HG02571 (cell line): ENCODE results near the gene TMEM178A.

ENCODE experiments used
- ATAC-seq: cut with Tn5 transposase; IDR thresholded peaks from one replicate; pipeline ENCODE4 v1.9.1; 2021; ENCODE audit warnings: mild to moderate bottlenecking, moderate library complexity; ENCODE audit not compliant: unreplicated experiment

Gene TMEM178A

DNA sequence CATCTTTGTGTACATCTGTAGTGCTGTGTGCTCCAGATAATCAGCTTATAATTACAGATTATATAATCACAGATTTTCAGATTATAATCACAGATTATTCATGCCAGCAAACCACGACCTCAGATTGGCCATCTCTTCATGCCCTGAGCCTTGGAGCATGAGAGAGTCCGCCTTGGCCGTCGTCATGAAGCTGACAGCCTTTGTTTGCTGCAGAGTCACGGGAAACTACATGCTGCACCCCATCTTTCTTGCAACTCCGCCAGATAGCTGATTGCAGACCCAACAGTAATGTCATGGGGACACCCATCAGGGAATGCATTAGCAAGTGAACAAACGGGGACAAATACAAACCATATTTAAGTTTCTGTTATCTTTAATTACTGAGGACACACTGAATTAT, 7.3 kb downstream of the TMEM178A start:
- ATAC-seq = no peak

DNA sequence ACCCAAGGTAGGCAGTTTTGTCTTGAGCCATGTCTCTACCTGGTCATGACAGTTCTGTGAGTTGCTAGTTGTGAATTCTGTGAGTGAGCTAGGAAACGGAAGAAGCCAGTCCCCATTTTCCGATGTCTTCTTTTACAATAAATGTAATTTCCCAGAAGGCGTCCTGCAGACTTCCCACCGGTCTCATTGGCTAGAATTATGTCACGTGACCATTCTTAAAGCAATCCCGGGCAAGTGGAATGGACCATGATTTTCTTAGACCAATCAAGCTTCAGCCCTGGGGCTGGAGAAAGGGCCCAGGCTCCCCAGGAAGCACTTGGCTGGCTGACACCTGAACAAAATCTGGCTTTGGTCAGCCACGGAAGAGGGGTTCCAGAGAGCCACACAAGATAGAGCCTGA, 10.6 kb downstream of the TMEM178A start:
- ATAC-seq = no peak

DNA sequence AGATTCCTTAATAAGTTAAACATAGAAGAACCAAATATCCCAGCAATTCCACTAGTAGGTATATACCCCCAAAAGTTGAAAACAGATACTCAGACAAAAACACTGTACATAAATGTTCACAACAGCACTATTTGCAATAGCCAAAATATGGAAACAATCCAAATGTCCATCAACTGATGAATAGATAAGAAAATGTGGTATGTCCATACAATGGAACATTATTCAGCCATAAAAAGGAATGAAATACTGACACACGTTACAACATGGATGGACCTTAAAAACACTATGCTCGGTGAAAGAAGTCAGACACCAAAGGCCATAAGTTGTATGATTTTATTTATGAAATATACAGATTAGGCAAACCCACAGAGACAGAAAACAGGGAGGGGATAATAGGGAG, 12.5 kb downstream of the TMEM178A start:
- no peak for ATAC-seq

DNA sequence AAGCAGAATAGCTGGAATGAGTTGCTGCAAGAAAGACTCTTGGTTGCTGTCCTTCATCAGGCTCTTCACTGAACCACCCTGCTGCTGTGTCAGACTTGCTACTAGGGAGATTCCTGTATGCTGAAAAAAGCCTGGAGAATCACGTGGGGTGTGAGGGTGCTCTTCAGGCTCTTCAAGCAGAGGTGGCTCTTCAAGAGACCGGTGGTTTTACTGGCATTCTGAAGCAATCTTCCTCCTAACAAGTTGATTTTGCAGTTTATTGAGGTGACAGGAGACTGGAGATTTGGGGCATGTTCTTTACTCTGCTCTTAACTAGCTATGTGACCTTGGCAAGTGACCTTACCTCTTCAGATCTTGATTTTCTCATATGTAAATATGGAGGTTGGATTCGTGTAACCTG, 14.1 kb downstream of the TMEM178A start:
- ATAC-seq = no peak

DNA sequence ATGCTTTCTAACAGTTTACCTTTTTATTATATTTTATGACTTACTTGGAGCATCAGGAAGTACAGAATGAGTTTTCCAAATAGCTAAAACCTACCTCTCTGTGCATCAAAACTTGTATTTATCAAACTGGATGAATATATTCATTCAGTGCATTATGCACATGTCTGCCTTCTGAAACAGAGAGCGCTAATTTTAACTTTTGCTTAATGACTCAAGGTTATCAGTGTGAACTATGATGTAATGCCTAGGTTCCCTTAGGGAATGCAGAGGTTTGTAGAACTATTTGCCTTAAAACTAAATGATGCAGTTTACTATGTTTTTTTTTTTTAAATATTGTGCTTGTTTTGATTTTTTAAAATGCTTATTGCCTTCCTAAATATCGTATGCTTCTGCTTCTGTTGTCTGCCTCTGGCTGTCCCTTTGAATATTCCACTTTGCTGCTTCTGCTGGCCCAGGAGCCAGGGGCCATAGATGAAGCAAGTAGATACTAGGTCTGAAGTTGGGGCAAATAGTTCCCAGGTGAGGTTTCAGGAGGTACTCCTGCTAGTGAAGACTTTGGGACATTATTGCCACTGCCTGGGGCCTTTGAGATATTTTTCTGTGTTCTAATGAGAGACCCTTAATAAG, 16.5 kb downstream of the TMEM178A start:
- ATAC-seq = no peak

DNA sequence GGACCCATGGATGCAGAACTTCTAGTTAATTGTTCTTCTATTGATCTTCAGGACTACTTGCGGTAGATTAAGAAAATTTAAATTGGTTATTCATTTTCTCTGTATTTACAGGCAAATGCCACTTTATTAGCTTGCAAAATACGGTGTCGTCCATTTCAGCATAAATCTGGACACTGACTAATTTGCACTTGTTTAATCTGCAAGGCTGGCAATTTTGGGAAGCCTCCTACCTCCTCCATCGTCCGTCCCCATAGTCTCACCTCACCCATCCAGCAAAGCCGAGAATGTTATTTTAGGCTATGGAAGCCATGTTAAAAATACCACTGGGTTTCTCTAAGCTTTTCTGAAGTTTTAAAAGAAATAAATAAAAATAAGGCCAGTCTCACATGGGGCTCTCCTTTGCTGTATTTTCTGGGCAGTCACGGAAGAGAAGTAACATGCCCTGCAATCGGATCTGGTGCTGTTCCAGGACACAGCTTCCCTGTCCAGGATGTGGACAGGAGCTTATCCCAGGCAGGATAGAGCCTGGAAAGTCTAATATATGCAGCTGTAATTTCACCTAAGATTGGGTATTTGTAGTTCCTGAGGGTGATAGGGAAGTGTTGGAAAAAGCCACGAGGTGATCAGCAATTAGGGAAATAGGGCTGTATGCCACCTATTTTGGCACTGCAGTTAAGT, 17.4 kb downstream of the TMEM178A start:
- no peak for ATAC-seq

DNA sequence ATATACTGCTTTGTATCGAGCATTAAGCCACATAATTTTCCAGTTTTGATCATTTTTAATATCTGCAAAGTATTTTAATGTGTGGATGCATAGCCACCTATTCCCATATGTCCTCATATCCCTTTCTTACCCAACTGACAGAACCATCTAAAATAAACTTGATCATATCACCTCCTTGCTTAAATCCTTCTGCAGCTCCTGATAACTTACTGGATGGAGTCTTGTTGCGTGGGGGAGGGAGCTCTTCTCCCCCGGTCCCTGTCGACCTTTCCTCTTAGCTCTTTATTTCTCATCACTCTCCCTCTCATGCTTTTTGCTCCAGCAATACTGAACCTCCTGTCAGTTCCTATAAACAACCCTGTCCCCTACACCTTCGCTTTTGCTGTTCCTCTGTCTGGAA, 18.7 kb downstream of the TMEM178A start:
- no peak for ATAC-seq

DNA sequence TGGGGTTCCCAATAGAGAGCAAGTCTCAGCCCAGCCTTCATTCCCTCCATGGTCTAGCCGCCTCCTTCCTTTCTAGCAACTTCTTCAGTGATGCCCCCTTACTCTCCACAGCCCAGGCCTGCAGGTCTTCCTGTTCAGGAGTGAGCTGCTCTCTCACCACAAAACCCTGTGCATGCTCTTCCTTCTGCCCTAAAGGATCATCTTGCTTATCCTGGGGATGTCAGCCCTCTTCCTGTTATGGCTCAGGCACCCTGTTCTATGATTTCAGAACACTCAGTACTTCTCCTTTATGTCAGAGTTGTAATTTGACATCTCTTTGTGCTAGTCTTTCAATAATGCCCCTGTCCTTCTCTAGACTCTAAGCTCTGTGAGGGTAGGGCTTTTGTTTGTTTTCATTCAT, 19.4 kb downstream of the TMEM178A start:
- ATAC-seq = no peak

DNA sequence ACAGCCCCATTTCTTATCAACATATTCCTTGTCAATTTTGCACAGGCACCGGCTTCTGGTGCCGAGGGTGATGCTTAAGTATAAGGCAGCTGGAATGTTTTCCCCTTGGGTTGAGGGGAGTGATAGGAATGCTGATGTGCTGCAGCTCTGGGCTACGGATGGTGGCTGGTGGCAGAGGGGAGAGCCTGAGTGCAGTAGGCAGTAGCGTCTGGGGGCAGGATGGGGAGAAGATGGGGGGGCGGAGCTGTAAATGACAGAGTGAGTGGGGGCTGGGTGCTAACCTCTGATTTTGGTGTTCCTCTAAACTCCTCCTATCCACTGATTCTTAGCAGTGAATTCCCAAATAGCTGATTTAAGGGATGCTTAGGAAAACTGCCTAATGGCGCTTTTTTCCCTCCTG, 20.7 kb downstream of the TMEM178A start:
- no peak for ATAC-seq

DNA sequence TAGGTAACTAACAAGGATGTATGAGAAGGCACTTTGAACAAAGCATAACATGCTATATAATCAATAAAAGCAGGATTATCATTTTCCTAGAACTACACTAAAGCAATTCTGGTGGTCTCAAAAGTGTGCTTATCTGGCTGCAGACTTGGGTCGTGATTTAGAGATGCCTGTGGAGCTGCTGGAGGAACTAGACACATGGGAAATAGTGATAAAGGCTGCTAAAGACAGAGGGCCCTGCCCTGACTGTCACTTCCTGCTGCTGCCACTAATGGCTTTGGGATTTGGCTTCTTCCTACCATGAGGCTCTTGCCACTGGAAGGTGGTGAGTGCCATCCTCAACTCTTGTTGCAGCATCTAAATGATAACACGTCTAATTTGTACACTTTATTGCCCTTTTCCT, 22.5 kb downstream of the TMEM178A start:
- no peak for ATAC-seq

DNA sequence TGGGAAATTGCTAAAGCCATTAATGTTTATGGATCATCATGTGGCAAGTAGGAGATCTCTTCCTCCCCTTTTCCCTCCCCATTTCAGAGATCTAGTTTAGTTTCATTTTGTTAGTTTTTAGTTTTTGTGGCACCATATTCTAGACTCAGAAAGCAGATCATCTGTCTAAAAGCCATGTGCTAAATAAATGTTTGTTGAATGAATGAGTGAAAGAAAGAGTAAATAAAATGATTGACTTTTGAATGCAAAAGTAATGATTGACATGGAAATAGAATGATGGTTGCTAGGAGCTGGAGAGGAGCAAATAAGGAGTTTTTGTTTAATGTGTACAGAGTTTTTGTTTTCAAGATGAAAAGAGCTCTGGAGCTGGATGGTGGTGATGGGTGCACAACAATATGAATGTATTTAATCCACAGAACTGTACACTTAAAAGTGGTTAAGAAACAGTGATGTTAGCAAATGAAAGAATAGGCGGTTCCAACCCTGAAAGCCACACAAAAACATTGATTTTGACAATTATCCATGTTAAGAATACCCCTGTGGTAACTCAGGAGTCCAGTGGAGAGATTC, 23.6 kb downstream of the TMEM178A start:
- ATAC-seq = no peak

DNA sequence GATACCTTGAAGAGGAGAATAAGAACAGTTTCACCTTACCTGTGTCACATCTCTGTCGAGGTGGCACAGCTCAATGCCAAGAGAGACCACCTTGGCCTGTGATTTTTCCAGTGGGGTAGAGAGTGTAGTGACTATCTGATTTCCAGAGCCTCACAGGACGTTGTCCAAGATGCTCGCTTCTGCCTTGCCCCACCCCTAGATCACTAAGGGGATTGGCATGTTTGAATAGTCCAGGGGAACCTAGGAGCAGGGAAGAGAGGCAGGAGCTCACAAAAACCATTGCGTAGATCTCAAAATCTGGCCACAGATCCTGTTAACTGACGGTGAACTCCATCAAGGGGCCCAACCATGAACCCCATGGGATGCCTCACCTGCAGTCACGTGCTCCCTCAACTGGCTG, 24.2 kb downstream of the TMEM178A start:
- no peak for ATAC-seq

DNA sequence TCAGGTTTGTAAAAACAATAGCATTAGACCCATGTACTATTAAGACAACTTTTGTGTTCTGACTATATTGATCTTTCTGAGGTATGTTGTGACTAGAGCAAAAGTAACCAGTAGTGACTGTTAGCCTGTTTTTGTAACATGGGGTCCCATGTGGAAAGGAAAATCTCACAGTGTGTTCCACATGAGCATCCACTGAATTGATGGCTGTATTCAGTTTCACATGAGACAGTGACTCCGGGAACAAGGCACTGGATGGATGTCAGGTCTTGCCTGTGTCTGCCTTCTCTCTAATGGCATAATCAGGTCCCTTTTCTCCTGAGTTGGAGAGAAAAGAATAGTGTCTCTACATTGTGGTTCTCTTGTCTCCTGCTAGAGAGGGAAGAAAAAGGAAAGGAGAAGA, 27.5 kb downstream of the TMEM178A start:
- ATAC-seq = no peak

DNA sequence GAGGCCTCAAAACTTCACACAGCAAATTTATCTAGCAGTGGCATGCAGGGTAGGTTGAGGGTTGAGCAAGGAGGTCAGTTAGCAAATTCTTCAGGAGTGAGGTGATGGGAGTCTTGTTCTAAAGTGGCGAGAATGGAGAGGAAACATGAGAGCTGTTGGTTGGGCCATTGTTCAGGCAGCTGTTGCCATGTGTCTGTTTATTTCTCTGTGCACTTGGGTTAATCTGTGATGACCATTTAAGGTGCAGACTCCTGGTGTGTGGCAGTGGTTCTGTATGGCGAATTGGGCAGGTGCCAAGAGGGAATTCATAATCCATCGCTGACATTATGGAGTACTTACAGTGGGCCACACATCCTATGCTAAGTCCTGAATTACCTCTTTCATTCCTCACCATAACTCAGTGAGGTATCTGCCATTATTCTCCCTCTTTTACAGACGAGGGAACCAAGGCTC, 30.4 kb downstream of the TMEM178A start:
- ATAC-seq = no peak

DNA sequence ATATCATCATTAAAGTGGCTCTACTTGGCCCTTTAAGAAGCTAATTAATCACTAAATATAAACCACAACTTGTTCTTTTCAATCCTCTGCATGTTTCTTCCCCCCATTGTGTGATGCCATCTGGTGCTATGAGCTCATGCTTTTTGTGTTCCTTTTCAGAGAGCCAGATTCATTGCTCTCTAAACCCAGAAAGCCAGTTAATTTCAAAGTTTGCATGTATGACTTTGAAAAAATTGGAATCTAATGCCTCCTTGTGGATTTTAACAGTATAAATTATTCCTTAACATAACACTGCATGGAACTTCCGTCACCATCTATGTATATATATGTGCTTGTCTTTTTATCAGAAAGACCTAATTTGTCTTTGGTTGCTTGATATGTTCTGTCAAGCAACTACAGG, 31.1 kb downstream of the TMEM178A start:
- no peak for ATAC-seq

DNA sequence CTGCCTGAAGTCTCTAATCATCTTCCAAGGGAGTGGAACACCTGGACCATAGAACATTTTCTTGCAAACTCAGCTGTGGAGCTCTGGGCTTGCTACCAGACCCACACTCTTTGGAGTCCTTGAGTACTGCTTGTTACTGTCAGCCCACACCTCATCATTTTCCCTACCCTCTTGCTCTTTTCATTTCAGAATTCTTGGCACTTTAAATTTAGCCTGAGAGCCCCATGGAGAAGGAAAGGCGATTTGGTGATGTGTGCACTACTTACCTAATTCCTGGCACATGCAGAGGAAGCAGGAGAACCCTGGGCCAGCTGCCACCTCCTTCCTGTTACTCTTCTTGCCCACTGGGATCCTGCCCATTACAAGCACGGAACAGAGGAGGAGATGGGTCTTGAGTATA, 31.7 kb downstream of the TMEM178A start:
- no peak for ATAC-seq

DNA sequence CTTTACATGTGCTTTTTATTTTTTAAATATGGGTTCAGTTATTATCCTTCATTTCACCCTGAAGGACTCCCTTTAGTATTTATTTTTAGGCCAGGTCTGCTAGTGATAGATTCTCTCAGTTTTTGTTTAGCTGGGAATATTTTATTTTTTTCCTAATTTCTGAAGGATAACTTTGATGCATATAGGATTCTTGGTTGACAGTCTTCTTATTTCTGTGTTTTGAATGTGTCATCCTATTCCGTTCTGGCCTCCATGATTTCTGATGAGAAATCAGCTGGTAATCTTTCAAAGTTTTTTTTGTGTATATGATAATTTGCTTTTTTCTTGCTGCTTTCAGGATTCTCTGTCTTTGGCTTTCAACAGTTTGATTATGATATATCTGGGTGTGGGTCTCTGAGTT, 35.4 kb downstream of the TMEM178A start:
- ATAC-seq = no peak

DNA sequence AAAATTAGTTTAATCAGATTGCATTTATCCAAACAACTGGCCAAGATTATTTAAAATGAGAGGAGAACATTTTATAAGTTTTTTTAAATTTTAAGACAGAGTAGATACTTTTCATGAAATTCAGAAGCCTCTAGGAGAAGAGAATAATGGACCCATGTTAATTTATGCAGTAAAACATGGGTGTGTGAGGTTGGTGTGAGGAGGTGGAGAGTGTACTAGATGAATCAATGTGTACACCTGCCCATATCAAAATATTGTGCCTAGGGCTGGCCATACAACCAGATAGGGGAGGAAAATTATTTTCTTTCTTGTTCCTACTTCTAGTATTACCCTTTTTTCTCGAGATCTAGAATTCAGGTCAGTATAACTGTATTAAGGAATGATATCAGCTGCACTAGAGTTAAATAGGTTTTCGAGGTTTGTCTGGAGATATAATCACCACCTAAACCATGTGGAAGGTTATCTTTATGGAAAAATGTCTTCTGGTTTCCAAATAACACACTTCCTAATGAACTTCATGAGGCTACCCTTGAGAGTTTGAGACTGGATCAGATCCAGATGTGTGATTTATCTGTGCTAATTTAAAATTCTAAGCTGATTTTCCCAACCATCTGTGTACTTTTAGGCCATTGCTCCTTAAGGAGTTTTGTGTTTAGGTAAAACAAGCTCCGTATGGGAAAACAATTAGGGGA, 37.6 kb downstream of the TMEM178A start:
- ATAC-seq = no peak

DNA sequence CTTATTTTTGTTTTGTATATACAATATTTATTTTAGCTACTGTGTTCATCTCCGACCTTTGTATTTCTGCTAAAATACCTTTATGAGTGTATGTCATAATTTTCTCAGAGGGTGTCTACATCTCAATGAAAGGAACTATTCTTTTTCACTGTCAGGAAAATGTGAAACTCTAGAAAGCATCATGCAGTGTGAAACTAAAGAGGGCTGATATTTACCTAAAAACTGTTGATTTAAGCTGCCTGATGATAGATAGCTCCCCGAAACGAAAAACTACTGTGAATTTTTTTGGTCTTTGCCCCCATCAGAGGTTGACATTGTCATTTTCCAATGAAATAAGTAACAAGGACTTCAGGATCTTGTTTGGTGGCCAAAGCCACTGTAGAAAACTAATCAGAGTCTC, 38.8 kb downstream of the TMEM178A start:
- ATAC-seq = no peak

DNA sequence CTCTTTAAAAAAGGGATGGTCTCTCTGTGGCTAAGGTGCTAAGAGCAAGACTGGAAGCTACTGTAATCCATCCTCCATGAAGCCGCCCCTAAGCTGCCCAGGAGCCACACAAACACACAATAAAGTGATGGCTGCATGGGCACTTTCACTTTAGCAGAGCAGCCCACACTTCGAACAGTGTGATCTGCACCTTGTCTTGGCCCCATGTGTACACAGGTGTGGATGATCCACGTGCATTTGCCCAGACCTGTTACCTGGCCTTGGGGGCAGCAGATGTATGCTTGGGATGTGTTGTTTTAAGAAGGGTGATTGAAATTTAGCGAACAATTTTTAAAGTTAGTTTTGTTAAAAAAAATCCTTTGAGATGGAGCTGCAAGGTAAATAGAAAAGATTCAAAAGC, 39.9 kb downstream of the TMEM178A start:
- no peak for ATAC-seq

DNA sequence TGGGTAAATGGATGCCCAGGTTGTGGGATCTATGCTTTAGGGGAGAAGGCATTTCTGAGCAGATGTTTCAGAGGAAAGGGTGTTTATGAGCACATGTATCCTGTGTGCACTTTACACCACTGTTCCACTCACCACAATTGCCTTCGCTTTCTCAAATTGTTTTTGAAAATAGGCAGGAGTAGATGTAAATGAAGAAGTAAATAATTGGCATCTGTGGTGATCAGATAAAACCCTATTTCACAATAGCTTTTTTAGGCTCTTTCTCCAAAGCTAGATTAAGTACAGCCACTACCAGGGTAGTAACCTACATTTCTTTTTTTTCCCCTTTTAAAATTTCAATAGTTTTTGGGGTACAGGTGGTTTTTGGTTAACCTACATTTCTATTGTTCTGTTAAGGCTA, 40.6 kb downstream of the TMEM178A start:
- no peak for ATAC-seq

DNA sequence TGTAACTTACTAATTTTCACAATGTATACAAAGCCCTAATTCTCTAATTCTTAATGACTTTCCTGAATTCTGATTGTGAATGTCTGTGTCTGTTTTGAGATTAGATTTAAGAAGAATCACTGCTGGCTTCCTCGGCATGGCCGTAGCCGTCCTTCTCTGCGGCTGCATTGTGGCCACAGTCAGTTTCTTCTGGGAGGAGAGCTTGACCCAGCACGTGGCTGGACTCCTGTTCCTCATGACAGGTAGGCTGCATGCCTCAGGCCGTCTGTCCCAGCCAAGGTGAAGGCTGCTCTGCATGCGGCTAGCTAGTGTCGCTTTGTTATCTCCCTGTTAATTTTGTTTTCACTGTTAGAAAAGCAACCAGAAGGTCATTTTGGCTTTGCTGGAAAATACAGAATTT, 41.2 kb downstream of the TMEM178A start:
- ATAC-seq = no peak
